ENCODE results near the gene RHEBL1.

Gene RHEBL1

GRCh38 chr12:49105504-49106084 lies 35.8 kb upstream of the RHEBL1 start:
- no peak overlapping the region for H3K27ac Mint-ChIP-seq
- no peaks in the 10 kb centered on the region for H3K27me3 Mint-ChIP-seq (ENCODE audit: low read depth)

GRCh38 chr12:49104822-49105221 lies 35.0 kb upstream of the RHEBL1 start:
- Mint-ChIP-seq H3K36me3 (ENCODE audit: low read depth) (peaks cover 43% of the 10 kb centered on the region), H3K27ac (no peak overlapping the region), H3K4me1 (peaks cover 21% of the 10 kb centered on the region), H3K27me3 (ENCODE audit: low read depth) (no peaks in the 10 kb centered on the region), H3K9me3 (no peaks in the 10 kb centered on the region), H3K4me3 (no peak overlapping the region)
- no peak for TF ChIP-seq CTCF (IDR thresholded peaks at IDR 0.05; ENCODE audit: unreplicated experiment in 3 of 3)

More at GRCh38 chr12:49105504-49106084, 35.8 kb upstream of the RHEBL1 start:
- H3K4me1 Mint-ChIP-seq = peaks cover 25% of the 10 kb centered on the region
- no peak overlapping the region for H3K4me3 Mint-ChIP-seq
- H3K9me3 Mint-ChIP-seq = no peaks in the 10 kb centered on the region
- no peak for TF ChIP-seq CTCF (IDR thresholded peaks at IDR 0.05; ENCODE audit: unreplicated experiment in 3 of 3)
- peaks cover 35% of the 10 kb centered on the region for H3K36me3 Mint-ChIP-seq (ENCODE audit: low read depth)

- peaks cover 75% of the 10 kb centered on the region for H3K36me3 Mint-ChIP-seq (ENCODE audit: low read depth)
- peaks cover 21% of the 10 kb centered on the region for H3K27me3 Mint-ChIP-seq (ENCODE audit: low read depth)
- H3K9me3 Mint-ChIP-seq = no peaks in the 10 kb centered on the region
- no peak overlapping the region for H3K4me3 Mint-ChIP-seq
- no peak overlapping the region for H3K27ac Mint-ChIP-seq
- no peak for TF ChIP-seq CTCF (IDR thresholded peaks at IDR 0.05; ENCODE audit: unreplicated experiment in 3 of 3)
- H3K4me1 Mint-ChIP-seq = peaks cover 3% of the 10 kb centered on the region
Observed at GRCh38 chr12:49100380-49100779, 30.6 kb upstream of the RHEBL1 start.

- Mint-ChIP-seq H3K4me1 (peaks cover 13% of the 10 kb centered on the region), H3K27ac (no peak overlapping the region), H3K9me3 (no peaks in the 10 kb centered on the region), H3K27me3 (ENCODE audit: low read depth) (peaks cover 38% of the 10 kb centered on the region), H3K36me3 (ENCODE audit: low read depth) (peaks cover 65% of the 10 kb centered on the region), H3K4me3 (no peak overlapping the region)
- TF ChIP-seq CTCF (IDR thresholded peaks at IDR 0.05; ENCODE audit: unreplicated experiment in 3 of 3) = no peak
Observed at GRCh38 chr12:49098703-49099102, 28.9 kb upstream of the RHEBL1 start.

GRCh38 chr12:49098035-49098451 lies 28.3 kb upstream of the RHEBL1 start:
- peak; percentile 55 to 72 (median 62) for TF ChIP-seq CTCF (IDR thresholded peaks at IDR 0.05; ENCODE audit: unreplicated experiment in 3 of 3)
- Mint-ChIP-seq H3K27ac (no peak overlapping the region), H3K36me3 (ENCODE audit: low read depth) (peaks cover 62% of the 10 kb centered on the region), H3K27me3 (ENCODE audit: low read depth) (peaks cover 44% of the 10 kb centered on the region), H3K9me3 (no peaks in the 10 kb centered on the region), H3K4me3 (no peak overlapping the region), H3K4me1 (peaks cover 17% of the 10 kb centered on the region)

- Mint-ChIP-seq H3K27ac (no peak overlapping the region), H3K27me3 (ENCODE audit: low read depth) (peaks cover 51% of the 10 kb centered on the region), H3K36me3 (ENCODE audit: low read depth) (peaks cover 62% of the 10 kb centered on the region), H3K4me1 (peaks cover 22% of the 10 kb centered on the region), H3K4me3 (no peak overlapping the region), H3K9me3 (no peaks in the 10 kb centered on the region)
- no peak for TF ChIP-seq CTCF (IDR thresholded peaks at IDR 0.05; ENCODE audit: unreplicated experiment in 3 of 3)
Observed at GRCh38 chr12:49097381-49097780, 27.6 kb upstream of the RHEBL1 start.

Measured in nephron (organoid).